Measurements from ENCODE around the gene PSMC3IP.
"Not testable (repeated sequence)": the region's sequence is repeated elsewhere in the genome, so short reads cannot be mapped to it uniquely, and the experiment has no call there.

PSMC3IP gene

GRCh38 chr17:42543190-42544079, 34.1 kb downstream of the PSMC3IP start:
- H3K9me3 Mint-ChIP-seq = no peaks in the 10 kb centered on the region
- no peak overlapping the region for H3K4me3 Mint-ChIP-seq
- H3K27me3 Mint-ChIP-seq (ENCODE audit: low read depth) = no peaks in the 10 kb centered on the region
- H3K36me3 Mint-ChIP-seq (ENCODE audit: low read depth) = peaks cover 14% of the 10 kb centered on the region
- no peak overlapping the region for H3K27ac Mint-ChIP-seq
- H3K4me1 Mint-ChIP-seq (ENCODE audit: low read depth) = peaks cover 24% of the 10 kb centered on the region

GRCh38 chr17:42541041-42541833, 36.3 kb downstream of the PSMC3IP start:
- Mint-ChIP-seq H3K27me3 (ENCODE audit: low read depth) (no peaks in the 10 kb centered on the region), H3K4me1 (ENCODE audit: low read depth) (peaks cover 32% of the 10 kb centered on the region), H3K4me3 (peak overlapping the region; percentile 63), H3K36me3 (ENCODE audit: low read depth) (peaks cover 16% of the 10 kb centered on the region), H3K9me3 (no peaks in the 10 kb centered on the region), H3K27ac (peak overlapping the region; percentile 80)

- Mint-ChIP-seq H3K4me1 (ENCODE audit: low read depth) (peaks cover 35% of the 10 kb centered on the region), H3K27ac (peak overlapping the region; percentile 80), H3K36me3 (ENCODE audit: low read depth) (peaks cover 18% of the 10 kb centered on the region), H3K4me3 (peak overlapping the region; percentile 16)
- H3K9me3 Mint-ChIP-seq; H3K27me3 Mint-ChIP-seq (ENCODE audit: low read depth): not testable (repeated sequence)
These were observed 37.0 kb downstream of the PSMC3IP start for GRCh38 chr17:42540558-42540957.

- Mint-ChIP-seq H3K27me3 (ENCODE audit: low read depth) (peaks cover 5% of the 10 kb centered on the region), H3K27ac (no peak overlapping the region), H3K4me1 (ENCODE audit: low read depth) (peaks cover 39% of the 10 kb centered on the region), H3K9me3 (no peaks in the 10 kb centered on the region), H3K36me3 (ENCODE audit: low read depth) (peaks cover 18% of the 10 kb centered on the region), H3K4me3 (no peak overlapping the region)
These were observed 39.0 kb downstream of the PSMC3IP start for GRCh38 chr17:42538482-42538881.

GRCh38 chr17:42537826-42538451, 39.6 kb downstream of the PSMC3IP start:
- Mint-ChIP-seq H3K36me3 (ENCODE audit: low read depth) (peaks cover 18% of the 10 kb centered on the region), H3K27me3 (ENCODE audit: low read depth) (peaks cover 8% of the 10 kb centered on the region), H3K9me3 (no peaks in the 10 kb centered on the region), H3K4me1 (ENCODE audit: low read depth) (peaks cover 41% of the 10 kb centered on the region), H3K4me3 (peak overlapping the region; percentile 68), H3K27ac (peak overlapping the region; percentile 21)

- peaks cover 39% of the 10 kb centered on the region for H3K4me1 Mint-ChIP-seq (ENCODE audit: low read depth)
These were observed 40.2 kb downstream of the PSMC3IP start for GRCh38 chr17:42537156-42537805.

GRCh38 chr17:42536372-42537155, 41.0 kb downstream of the PSMC3IP start:
- H3K4me1 Mint-ChIP-seq (ENCODE audit: low read depth) = peaks cover 39% of the 10 kb centered on the region
- no peaks in the 10 kb centered on the region for H3K9me3 Mint-ChIP-seq
- peaks cover 8% of the 10 kb centered on the region for H3K27me3 Mint-ChIP-seq (ENCODE audit: low read depth)
- H3K4me3 Mint-ChIP-seq = peak overlapping the region; percentile 86
- H3K27ac Mint-ChIP-seq = peak overlapping the region; percentile 86
- peaks cover 18% of the 10 kb centered on the region for H3K36me3 Mint-ChIP-seq (ENCODE audit: low read depth)

More at GRCh38 chr17:42537156-42537805, 40.2 kb downstream of the PSMC3IP start:
- Mint-ChIP-seq H3K9me3 (no peaks in the 10 kb centered on the region), H3K27me3 (ENCODE audit: low read depth) (peaks cover 8% of the 10 kb centered on the region), H3K4me3 (peak overlapping the region; percentile 86), H3K36me3 (ENCODE audit: low read depth) (peaks cover 18% of the 10 kb centered on the region), H3K27ac (no peak overlapping the region)

GRCh38 chr17:42536048-42536371, 41.5 kb downstream of the PSMC3IP start, which contains the start of gene NAGLU:
NAGLU (plus strand) TSS chr17:42536241; CDS start chr17:42536273, 32 bp downstream.
- Mint-ChIP-seq H3K36me3 (ENCODE audit: low read depth) (peaks cover 15% of the 10 kb centered on the region), H3K4me3 (peak within 1 kb of the TSS; percentile 86), H3K4me1 (ENCODE audit: low read depth) (peaks cover 39% of the 10 kb centered on the region), H3K27ac (peak within 1 kb of the TSS; percentile 86), H3K27me3 (ENCODE audit: low read depth) (peaks cover 8% of the 10 kb centered on the region), H3K9me3 (no peaks in the 10 kb centered on the region)

- H3K27me3 Mint-ChIP-seq (ENCODE audit: low read depth) = peaks cover 8% of the 10 kb centered on the region
- H3K4me3 Mint-ChIP-seq = peak overlapping the region; percentile 73
- peaks cover 37% of the 10 kb centered on the region for H3K4me1 Mint-ChIP-seq (ENCODE audit: low read depth)
- H3K36me3 Mint-ChIP-seq (ENCODE audit: low read depth) = peaks cover 13% of the 10 kb centered on the region
- H3K9me3 Mint-ChIP-seq = no peaks in the 10 kb centered on the region
- peak overlapping the region; percentile 74 for H3K27ac Mint-ChIP-seq
These were observed 42.1 kb downstream of the PSMC3IP start for GRCh38 chr17:42535155-42536047.

- Mint-ChIP-seq H3K4me3 (peak overlapping the region; percentile 74), H3K27me3 (ENCODE audit: low read depth) (peaks cover 8% of the 10 kb centered on the region), H3K4me1 (ENCODE audit: low read depth) (peaks cover 29% of the 10 kb centered on the region), H3K27ac (peak overlapping the region; percentile 70), H3K36me3 (ENCODE audit: low read depth) (peaks cover 2% of the 10 kb centered on the region), H3K9me3 (no peaks in the 10 kb centered on the region)
These were observed 45.8 kb downstream of the PSMC3IP start for GRCh38 chr17:42531455-42532354.

- peaks cover 27% of the 10 kb centered on the region for H3K4me1 Mint-ChIP-seq (ENCODE audit: low read depth)
These were observed 46.5 kb downstream of the PSMC3IP start for GRCh38 chr17:42530952-42531454.

GRCh38 chr17:42529061-42529460, 48.5 kb downstream of the PSMC3IP start:
- H3K9me3 Mint-ChIP-seq = no peaks in the 10 kb centered on the region
- no peak overlapping the region for H3K4me3 Mint-ChIP-seq
- no peaks in the 10 kb centered on the region for H3K36me3 Mint-ChIP-seq (ENCODE audit: low read depth)
- no peak overlapping the region for H3K27ac Mint-ChIP-seq
- H3K27me3 Mint-ChIP-seq (ENCODE audit: low read depth) = peaks cover 12% of the 10 kb centered on the region
- H3K4me1 Mint-ChIP-seq (ENCODE audit: low read depth) = peaks cover 22% of the 10 kb centered on the region

More at GRCh38 chr17:42530952-42531454, 46.5 kb downstream of the PSMC3IP start:
- Mint-ChIP-seq H3K27me3 (ENCODE audit: low read depth) (peaks cover 8% of the 10 kb centered on the region), H3K36me3 (ENCODE audit: low read depth) (peaks cover 2% of the 10 kb centered on the region), H3K9me3 (no peaks in the 10 kb centered on the region), H3K4me3 (no peak overlapping the region), H3K27ac (no peak overlapping the region)

Measured in T-helper 1 cell treated with Interleukin-12 subunit alpha and Interleukin-12 subunit beta and Interleukin-4 antibody, amounts not matched to agents 30 μg/mL and 1 μg/mL, for 36 hours (primary cell).